BJ (cell line): ENCODE measurements around the gene VWA2. TPM values are rescaled to one million over a fixed set of nuclear protein-coding genes. Genes with fewer than 3 reads are reported as not detected.

Source experiments
- CTCF ChIA-PET: fragments of 350-600 bp; formaldehyde crosslinking; extraction: SDS; loops from one replicate; lab custom pipeline; 2021; ENCODE audit warnings: antibody characterized with exemption, inconsistent platforms; lab: Yijun Ruan, JAX
- POLR2A ChIA-PET: fragments of 300-600 bp; sonication (Branson Sonifier 250); formaldehyde crosslinking; extraction: SDS; loops from one replicate; lab custom pipeline; 2021; ENCODE audit warnings: antibody characterized with exemption; lab: Charles Lee
- DNase-seq: peaks from one replicate; pipeline ENCODE4 v3.0.0-alpha.2; 2011; ENCODE audit warnings: low read depth
- H3K27me3 ChIP-seq: 2 replicates; pipeline ENCODE4 v1.6.0; 2011; ENCODE audit warnings: low read length; ENCODE audit not compliant: control insufficient read depth, insufficient read depth
- H3K36me3 ChIP-seq: 2 replicates; pipeline ENCODE4 v1.5.1; 2011; ENCODE audit warnings: low read length; ENCODE audit not compliant: control insufficient read depth, insufficient read depth
- H3K4me3 ChIP-seq: 2 replicates; pipeline ENCODE4 v1.5.1; 2011; ENCODE audit warnings: low read depth, mild to moderate bottlenecking, control low read depth, low read length
- polyA plus RNA-seq: library from polyadenylated mRNA; depleted of rRNA; stranded (reverse); fragments of >200 nt; gene quantifications from 2 replicates; pipeline ENCODE4 v1.2.3, GENCODE V29; 2011
- TF ChIP-seq, protein P1 (sequence below): IDR thresholded peaks from 2 replicates; pipeline ENCODE4 v1.5.1; 2011; ENCODE audit warnings: low read depth, mild to moderate bottlenecking, control low read depth, inconsistent platforms, low read length, moderate library complexity; ENCODE audit not compliant: insufficient read depth

The VWA2 gene
- polyA plus RNA-seq, 1 experiment: 0.07 TPM

DNA sequence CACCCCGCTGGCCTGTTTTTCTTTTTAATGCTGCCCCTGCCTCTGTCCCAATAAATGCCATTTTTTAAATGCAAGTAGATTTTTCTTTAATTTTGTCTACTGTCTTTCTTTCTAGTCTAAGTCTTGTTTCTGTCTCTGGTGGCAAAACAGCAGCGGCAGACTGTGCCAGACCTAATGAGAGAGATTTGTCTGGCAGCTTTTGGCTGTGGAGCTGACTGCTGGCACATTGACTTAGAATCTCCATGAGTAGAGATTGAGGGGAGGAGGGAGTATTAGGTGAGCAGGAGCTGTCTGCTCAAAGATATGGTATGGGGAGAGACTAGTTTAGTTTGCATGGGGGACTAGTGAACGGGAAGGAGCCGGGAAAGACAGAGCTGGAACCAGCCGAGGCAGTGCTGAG, 13.0 kb downstream of the VWA2 start:
- no peaks in the 10 kb centered on the region for H3K27me3 ChIP-seq
- TF ChIP-seq, protein P1, sequence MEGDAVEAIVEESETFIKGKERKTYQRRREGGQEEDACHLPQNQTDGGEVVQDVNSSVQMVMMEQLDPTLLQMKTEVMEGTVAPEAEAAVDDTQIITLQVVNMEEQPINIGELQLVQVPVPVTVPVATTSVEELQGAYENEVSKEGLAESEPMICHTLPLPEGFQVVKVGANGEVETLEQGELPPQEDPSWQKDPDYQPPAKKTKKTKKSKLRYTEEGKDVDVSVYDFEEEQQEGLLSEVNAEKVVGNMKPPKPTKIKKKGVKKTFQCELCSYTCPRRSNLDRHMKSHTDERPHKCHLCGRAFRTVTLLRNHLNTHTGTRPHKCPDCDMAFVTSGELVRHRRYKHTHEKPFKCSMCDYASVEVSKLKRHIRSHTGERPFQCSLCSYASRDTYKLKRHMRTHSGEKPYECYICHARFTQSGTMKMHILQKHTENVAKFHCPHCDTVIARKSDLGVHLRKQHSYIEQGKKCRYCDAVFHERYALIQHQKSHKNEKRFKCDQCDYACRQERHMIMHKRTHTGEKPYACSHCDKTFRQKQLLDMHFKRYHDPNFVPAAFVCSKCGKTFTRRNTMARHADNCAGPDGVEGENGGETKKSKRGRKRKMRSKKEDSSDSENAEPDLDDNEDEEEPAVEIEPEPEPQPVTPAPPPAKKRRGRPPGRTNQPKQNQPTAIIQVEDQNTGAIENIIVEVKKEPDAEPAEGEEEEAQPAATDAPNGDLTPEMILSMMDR: no peak
- H3K36me3 ChIP-seq: no peaks in the 10 kb centered on the region
- POLR2A ChIA-PET: no interaction called here
- H3K4me3 ChIP-seq: no peak overlapping the region
- DNase-seq: no peak
- CTCF ChIA-PET: no interaction called here

DNA sequence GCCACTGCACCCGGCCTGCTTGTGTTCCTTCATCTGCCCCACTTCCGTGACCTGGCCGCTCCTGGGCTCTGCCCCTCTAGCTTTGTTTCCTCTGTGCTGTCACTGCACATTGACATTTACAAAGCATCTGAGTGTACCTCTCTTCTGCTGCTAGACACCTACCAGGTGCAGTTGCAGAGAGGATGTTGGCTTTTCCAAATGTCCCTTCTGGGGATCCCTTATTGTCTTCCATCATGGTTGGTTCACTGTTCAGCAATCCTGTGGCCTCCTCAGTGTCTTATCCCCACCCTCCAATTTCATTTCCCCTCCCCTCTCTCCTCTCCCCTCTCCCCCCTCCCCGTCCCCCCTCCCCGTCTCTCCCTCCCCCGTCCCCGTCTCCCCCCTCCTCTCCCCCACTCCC, 13.8 kb downstream of the VWA2 start:
- Histone ChIP-seq H3K36me3 (no peaks in the 10 kb centered on the region), H3K27me3 (no peaks in the 10 kb centered on the region), H3K4me3 (no peak overlapping the region)
- DNase-seq: no peak
- CTCF ChIA-PET: no interaction called here
- TF ChIP-seq, protein P1: no peak
- POLR2A ChIA-PET: no interaction called here

- TF ChIP-seq, protein P1: no peak
- no peak overlapping the region for H3K4me3 ChIP-seq
- H3K36me3 ChIP-seq: no peaks in the 10 kb centered on the region
- POLR2A ChIA-PET: no interaction called here
- no peaks in the 10 kb centered on the region for H3K27me3 ChIP-seq
- CTCF ChIA-PET: interaction anchor here (0.7 kb wide), 2 partner anchors 9 to 153 kb away, joined by 3 read pairs; no protein-coding TSS in a partner anchor
- no peak for DNase-seq
Measured at GRCh38 chr10:114255227-114255626, 16.2 kb downstream of the VWA2 start.

DNA sequence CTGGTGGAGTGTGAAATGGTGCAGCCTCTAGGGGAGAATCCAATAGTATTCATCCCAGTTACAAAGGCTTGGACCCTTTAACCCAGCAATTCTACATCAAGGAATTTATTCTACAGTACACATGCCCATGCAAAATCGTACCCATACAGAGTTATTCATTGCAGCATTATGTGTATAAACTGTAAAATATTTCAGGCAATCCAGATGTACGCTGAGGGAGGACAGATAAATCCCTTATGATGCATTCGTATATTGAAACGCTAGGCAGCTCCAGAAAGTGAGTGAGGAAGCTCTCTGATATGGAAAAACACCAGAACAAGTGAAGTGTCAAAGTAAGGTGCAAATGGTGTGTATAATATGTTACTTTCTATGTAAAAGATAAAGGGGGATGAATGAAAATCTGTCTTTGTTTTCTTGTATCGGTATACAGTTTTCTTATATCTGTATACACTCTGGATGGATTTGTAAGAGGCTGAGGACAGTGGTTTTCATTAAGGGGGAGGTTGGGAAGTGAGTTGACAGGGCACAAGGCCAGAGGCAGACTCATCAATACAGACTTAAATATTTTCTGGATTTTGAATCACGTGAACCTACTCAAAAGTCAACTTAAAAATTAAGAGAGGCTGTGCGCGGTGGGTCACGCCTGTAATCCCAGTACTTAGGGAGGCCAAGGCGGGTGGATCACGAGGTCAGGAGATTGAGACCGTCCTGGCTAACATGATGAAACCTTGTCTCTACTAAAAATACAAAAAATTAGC, 17.1 kb downstream of the VWA2 start:
- ChIA-PET CTCF (no interaction called here), POLR2A (no interaction called here)
- no peaks in the 10 kb centered on the region for H3K27me3 ChIP-seq
- no peak for DNase-seq
- H3K4me3 ChIP-seq: no peak overlapping the region
- TF ChIP-seq, protein P1: no peak
- no peaks in the 10 kb centered on the region for H3K36me3 ChIP-seq

DNA sequence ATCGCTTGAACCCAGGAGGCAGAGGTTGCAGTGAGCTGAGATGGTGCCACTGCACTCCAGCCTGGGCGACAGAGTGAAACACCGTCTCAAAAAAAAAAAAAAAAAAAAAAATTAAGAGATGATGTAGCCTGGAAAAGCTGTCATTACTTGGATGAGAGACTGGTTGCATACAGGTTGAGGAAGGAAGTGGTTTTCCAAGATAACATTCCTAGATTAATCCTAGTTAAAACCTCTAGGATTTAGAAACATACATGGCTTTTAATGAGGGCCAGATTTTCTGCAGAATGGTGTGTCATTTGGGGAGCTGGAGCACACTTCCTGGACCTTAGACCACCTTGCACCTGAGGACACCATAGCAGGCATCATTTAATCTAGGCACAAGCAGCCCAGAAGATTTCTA, 17.8 kb downstream of the VWA2 start:
- POLR2A ChIA-PET: no interaction called here
- TF ChIP-seq, protein P1: no peak

More for the DNA sequence above, 17.8 kb downstream of the VWA2 start:
- no peak overlapping the region for H3K4me3 ChIP-seq
- no peaks in the 10 kb centered on the region for H3K36me3 ChIP-seq
- no peaks in the 10 kb centered on the region for H3K27me3 ChIP-seq
- CTCF ChIA-PET: no interaction called here
- DNase-seq: no peak
